H9 (cell line): ENCODE data around the gene CEP170B. TPM values are rescaled to one million over a fixed set of nuclear protein-coding genes. Genes with fewer than 3 reads are reported as not detected.
"Not testable (repeated sequence)": the region's sequence is repeated elsewhere in the genome, so short reads cannot be mapped to it uniquely, and the experiment has no call there.

Experiments used
- DNase-seq: peaks from one replicate; pipeline ENCODE4 v3.0.0-alpha.2; 2017
- H2AFZ ChIP-seq: one replicate; pipeline ENCODE4 v1.6.1; 2013; ENCODE audit warnings: mild to moderate bottlenecking, low read length, control low read depth, moderate library complexity
- H2AK5ac ChIP-seq: 2 replicates; pipeline ENCODE4 v1.6.1; 2013; ENCODE audit warnings: low read length, control low read depth, mixed read lengths; ENCODE audit not compliant: insufficient read length
- H2BK120ac ChIP-seq: one replicate; pipeline ENCODE4 v1.6.1; 2013; ENCODE audit warnings: low read depth, mild to moderate bottlenecking, low read length, control low read depth, inconsistent platforms; ENCODE audit not compliant: poor library complexity, severe bottlenecking
- H2BK12ac ChIP-seq: 2 replicates; pipeline ENCODE4 v1.6.1; 2013; ENCODE audit warnings: low read length, control low read depth, mixed read lengths, low read depth; ENCODE audit not compliant: insufficient read length
- H2BK15ac ChIP-seq: 2 replicates; pipeline ENCODE4 v1.6.1; 2013; ENCODE audit warnings: low read depth, low read length, control low read depth
- H2BK20ac ChIP-seq: one replicate; pipeline ENCODE4 v1.6.1; 2013; ENCODE audit warnings: low read depth, mild to moderate bottlenecking, low read length, control low read depth, inconsistent platforms; ENCODE audit not compliant: poor library complexity, severe bottlenecking
- H2BK5ac ChIP-seq: 2 replicates; pipeline ENCODE4 v1.6.1; 2013; ENCODE audit warnings: low read length, control low read depth, mixed read lengths; ENCODE audit not compliant: insufficient read length
- H3K14ac ChIP-seq: 2 replicates; pipeline ENCODE4 v1.6.1; 2013; ENCODE audit warnings: low read length, control low read depth; ENCODE audit not compliant: insufficient read depth
- H3K18ac ChIP-seq: 2 replicates; pipeline ENCODE4 v1.6.1; 2013; ENCODE audit warnings: low read depth, mild to moderate bottlenecking, mixed read lengths, low read length, control low read depth; ENCODE audit not compliant: insufficient read length
- H3K23ac ChIP-seq: 2 replicates; pipeline ENCODE4 v1.6.1; 2013; ENCODE audit warnings: low read length, control low read depth, mixed read lengths, low read depth; ENCODE audit not compliant: insufficient read length
- H3K23me2 ChIP-seq: 2 replicates; pipeline ENCODE4 v1.6.1; 2013; ENCODE audit warnings: low read depth, mild to moderate bottlenecking, mixed read lengths, low read length, control low read depth; ENCODE audit not compliant: insufficient read length, poor library complexity, severe bottlenecking
- H3K27ac ChIP-seq: 2 replicates; pipeline ENCODE4 v1.5.1; 2013; ENCODE audit warnings: low read length, control low read depth, mixed read lengths, low read depth; ENCODE audit not compliant: insufficient read length
- H3K27me3 ChIP-seq: 2 replicates; pipeline ENCODE4 v1.6.1; 2013; ENCODE audit warnings: low read length, control low read depth, inconsistent platforms; ENCODE audit not compliant: insufficient read depth
- H3K4ac ChIP-seq: 2 replicates; pipeline ENCODE4 v1.6.1; 2013; ENCODE audit warnings: low read depth, mild to moderate bottlenecking, control low read depth, inconsistent platforms, low read length, moderate library complexity
- H3K4me1 ChIP-seq: 2 replicates; pipeline ENCODE4 v1.6.1; 2013; ENCODE audit warnings: low read length, control low read depth, inconsistent platforms; ENCODE audit not compliant: insufficient read depth
- H3K4me2 ChIP-seq: 2 replicates; pipeline ENCODE4 v1.6.1; 2013; ENCODE audit warnings: low read length, control low read depth, mixed read lengths; ENCODE audit not compliant: insufficient read length, insufficient read depth
- H3K56ac ChIP-seq: 2 replicates; pipeline ENCODE4 v1.6.1; 2013; ENCODE audit warnings: low read depth, mild to moderate bottlenecking, mixed read lengths, low read length, control low read depth; ENCODE audit not compliant: insufficient read length
- H3K79me1 ChIP-seq: 2 replicates; pipeline ENCODE4 v1.6.1; 2013; ENCODE audit warnings: low read depth, mild to moderate bottlenecking, moderate library complexity, low read length, control low read depth, inconsistent platforms; ENCODE audit not compliant: insufficient read depth, poor library complexity, severe bottlenecking
- H3K79me2 ChIP-seq: 2 replicates; pipeline ENCODE4 v1.6.1; 2013; ENCODE audit warnings: low read length, control low read depth, inconsistent platforms; ENCODE audit not compliant: insufficient read depth
- H3K9ac ChIP-seq: 2 replicates; pipeline ENCODE4 v1.6.1; 2013; ENCODE audit warnings: low read length, control low read depth, mixed read lengths; ENCODE audit not compliant: insufficient read length; ENCODE audit errors: extremely low read depth
- H3K9me3 ChIP-seq: one replicate; pipeline ENCODE4 v1.6.1; 2013; ENCODE audit warnings: low read depth, low read length, inconsistent platforms; ENCODE audit not compliant: control insufficient read depth
- H3T11ph ChIP-seq: one replicate; pipeline ENCODE4 v1.6.1; 2013; ENCODE audit warnings: mild to moderate bottlenecking, low read length, control low read depth, inconsistent platforms
- H4K20me1 ChIP-seq: one replicate; pipeline ENCODE4 v1.6.1; 2013; ENCODE audit not compliant: control insufficient read depth, insufficient read length, insufficient read depth
- H4K5ac ChIP-seq: 2 replicates; pipeline ENCODE4 v1.6.1; 2013; ENCODE audit warnings: low read depth, mild to moderate bottlenecking, mixed read lengths, low read length, control low read depth; ENCODE audit not compliant: insufficient read length
- H4K8ac ChIP-seq: replicated peaks from 2 replicates; pipeline ENCODE4 v1.6.1; 2013; ENCODE audit warnings: low read length, control low read depth, mixed read lengths, low read depth; ENCODE audit not compliant: insufficient read length
- H4K91ac ChIP-seq: 2 replicates; pipeline ENCODE4 v1.6.1; 2013; ENCODE audit warnings: low read depth, mild to moderate bottlenecking, moderate library complexity, mixed read lengths, low read length, control low read depth; ENCODE audit not compliant: insufficient read length
- H3K27ac Mint-ChIP-seq, 3 experiments: 2 replicates in 2 of 3; 3 replicates in 1 of 3; pipeline ENCODE4 v1.8.0; 2020 to 2021; ENCODE audit warnings: mixed read lengths in 3 of 3, mild to moderate bottlenecking in 1 of 3, moderate library complexity in 1 of 3
- H3K27me3 Mint-ChIP-seq: 2 replicates; pipeline ENCODE4 v1.8.0; 2021; ENCODE audit warnings: low read depth, mild to moderate bottlenecking, moderate library complexity, mixed read lengths
- H3K36me3 Mint-ChIP-seq, 3 experiments: 2 replicates in 2 of 3; 3 replicates in 1 of 3; pipeline ENCODE4 v1.8.0; 2020 to 2021; ENCODE audit warnings: low read depth in 3 of 3, mixed read lengths in 3 of 3; ENCODE audit not compliant: insufficient read depth in 1 of 3
- H3K4me1 Mint-ChIP-seq, 2 experiments: 2 replicates each; pipeline ENCODE4 v1.8.0; 2020; ENCODE audit warnings: mixed read lengths in 2 of 2
- H3K4me3 Mint-ChIP-seq, 2 experiments: 2 replicates in 1 of 2; 3 replicates in 1 of 2; pipeline ENCODE4 v1.8.0; 2020 to 2021; ENCODE audit warnings: mild to moderate bottlenecking in 2 of 2, mixed read lengths in 2 of 2, moderate library complexity in 1 of 2
- H3K9me3 Mint-ChIP-seq, 2 experiments: 2 replicates in 1 of 2; 3 replicates in 1 of 2; pipeline ENCODE4 v1.8.0; 2020; ENCODE audit warnings: mild to moderate bottlenecking in 2 of 2, mixed read lengths in 2 of 2, moderate library complexity in 1 of 2
- WGBS: extraction: QIAGEN DNeasy Blood & Tissue Kit; methylation state at CpG from one replicate; pipeline ENCODE4 v1.1.7; 2013; ENCODE audit warnings: missing lambda C conversion rate, low lambda C conversion rate, mixed read lengths; ENCODE audit not compliant: insufficient read length; ENCODE audit errors: extremely low coverage; 5-methylcytosine and 5-hydroxymethylcytosine counted together
- total RNA-seq: library from RNA; stranded (reverse); gene quantifications from 2 replicates; pipeline ENCODE4 v1.2.1, GENCODE V29; 2021
- TF ChIP-seq, protein P1 (sequence below): fragments of 200-600 bp; sonication (generic); conservative IDR thresholded peaks from 3 replicates; pipeline ENCODE4 v1.8.0; 2021; ENCODE audit warnings: antibody characterized with exemption, mild to moderate bottlenecking

CEP170B gene
- total RNA-seq, 1 experiment from 2014 or later = 28.8 TPM

- peaks cover 4 to 17% (median 14%) of the 10 kb centered on the region in 3 experiments; a peak in 5 of 7 replicates for H3K36me3 Mint-ChIP-seq
- no peaks in the 10 kb centered on the region for H3K27me3 Mint-ChIP-seq
- H3K4me1 Mint-ChIP-seq = peaks cover 0 to 5% of the 10 kb centered on the region in 2 experiments; a peak in 1 of 4 replicates
- no peak overlapping the region for H3K4me2 ChIP-seq
- no peak overlapping the region for H2BK20ac ChIP-seq
- H3K4me1 ChIP-seq = no peaks in the 10 kb centered on the region
- H3K18ac ChIP-seq = no peak overlapping the region
- H3K23me2 ChIP-seq = no peaks in the 10 kb centered on the region
- no peak overlapping the region for H4K91ac ChIP-seq
- no peaks in the 10 kb centered on the region for H3K79me1 ChIP-seq
- H2BK120ac ChIP-seq = no peak overlapping the region
- H2BK15ac ChIP-seq = no peak overlapping the region
- H2BK5ac ChIP-seq = no peak overlapping the region
- no peak overlapping the region for H2AFZ ChIP-seq
- no peaks in the 10 kb centered on the region for H4K20me1 ChIP-seq
- H3K4ac ChIP-seq = no peak overlapping the region
- TF ChIP-seq, protein P1, sequence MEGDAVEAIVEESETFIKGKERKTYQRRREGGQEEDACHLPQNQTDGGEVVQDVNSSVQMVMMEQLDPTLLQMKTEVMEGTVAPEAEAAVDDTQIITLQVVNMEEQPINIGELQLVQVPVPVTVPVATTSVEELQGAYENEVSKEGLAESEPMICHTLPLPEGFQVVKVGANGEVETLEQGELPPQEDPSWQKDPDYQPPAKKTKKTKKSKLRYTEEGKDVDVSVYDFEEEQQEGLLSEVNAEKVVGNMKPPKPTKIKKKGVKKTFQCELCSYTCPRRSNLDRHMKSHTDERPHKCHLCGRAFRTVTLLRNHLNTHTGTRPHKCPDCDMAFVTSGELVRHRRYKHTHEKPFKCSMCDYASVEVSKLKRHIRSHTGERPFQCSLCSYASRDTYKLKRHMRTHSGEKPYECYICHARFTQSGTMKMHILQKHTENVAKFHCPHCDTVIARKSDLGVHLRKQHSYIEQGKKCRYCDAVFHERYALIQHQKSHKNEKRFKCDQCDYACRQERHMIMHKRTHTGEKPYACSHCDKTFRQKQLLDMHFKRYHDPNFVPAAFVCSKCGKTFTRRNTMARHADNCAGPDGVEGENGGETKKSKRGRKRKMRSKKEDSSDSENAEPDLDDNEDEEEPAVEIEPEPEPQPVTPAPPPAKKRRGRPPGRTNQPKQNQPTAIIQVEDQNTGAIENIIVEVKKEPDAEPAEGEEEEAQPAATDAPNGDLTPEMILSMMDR = no peak
- no peak overlapping the region for H3K56ac ChIP-seq
- DNase-seq = no peak
- H3T11ph ChIP-seq = no peak overlapping the region
- H4K8ac ChIP-seq = no peak overlapping the region
- no peak overlapping the region for H2AK5ac ChIP-seq
- no peak overlapping the region for H2BK12ac ChIP-seq
- no peak overlapping the region for H4K5ac ChIP-seq
- H3K9ac ChIP-seq = no peak overlapping the region
- H3K27ac ChIP-seq = no peak overlapping the region
- no peak overlapping the region for H3K23ac ChIP-seq
- H3K4me3 Mint-ChIP-seq = no peak overlapping the region
- no peak overlapping the region for H3K14ac ChIP-seq
- no peaks in the 10 kb centered on the region for H3K79me2 ChIP-seq
- WGBS = no CpG with 5 or more reads among the region's 49 CpGs
- no peaks in the 10 kb centered on the region for H3K9me3 ChIP-seq
- H3K27ac Mint-ChIP-seq = no peak overlapping the region
- no peaks in the 10 kb centered on the region for H3K9me3 Mint-ChIP-seq
- H3K27me3 ChIP-seq = no peaks in the 10 kb centered on the region
Observed at GRCh38 chr14:104883681-104884361, 18.8 kb downstream of the CEP170B start.

DNA sequence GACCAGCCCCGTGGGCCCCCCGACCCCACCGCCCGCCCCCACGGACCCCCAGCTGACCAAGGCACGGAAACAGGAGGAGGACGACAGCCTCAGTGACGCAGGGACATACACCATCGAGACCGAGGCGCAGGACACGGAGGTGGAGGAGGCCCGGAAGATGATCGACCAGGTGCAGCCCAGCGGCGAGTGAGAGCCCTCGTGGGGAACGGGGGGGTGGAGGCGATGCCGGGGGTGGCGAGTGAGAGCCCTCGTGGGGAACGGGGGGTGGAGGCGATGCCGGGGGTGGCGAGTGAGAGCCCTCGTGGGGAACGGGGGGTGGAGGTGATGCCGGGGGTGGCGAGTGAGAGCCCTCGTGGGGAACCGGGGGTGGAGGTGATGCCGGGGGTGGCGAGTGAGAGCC lies 19.3 kb downstream of the CEP170B start:
- not testable (repeated sequence) for H2BK12ac ChIP-seq, H3K27me3 ChIP-seq, H3K4me3 Mint-ChIP-seq, H3K14ac ChIP-seq, H2BK20ac ChIP-seq, H3K27me3 Mint-ChIP-seq, H3K23me2 ChIP-seq, H3K4me1 Mint-ChIP-seq, H2BK120ac ChIP-seq, H4K8ac ChIP-seq, H3T11ph ChIP-seq, H3K4me2 ChIP-seq, H3K4me1 ChIP-seq, H2AK5ac ChIP-seq, H3K9me3 Mint-ChIP-seq, H2AFZ ChIP-seq, H3K27ac Mint-ChIP-seq, H2BK15ac ChIP-seq, H3K79me1 ChIP-seq, H3K23ac ChIP-seq, H4K91ac ChIP-seq, H2BK5ac ChIP-seq, H3K18ac ChIP-seq, H3K79me2 ChIP-seq, H3K27ac ChIP-seq, H3K9ac ChIP-seq, H3K4ac ChIP-seq, H3K9me3 ChIP-seq, H4K5ac ChIP-seq, H3K56ac ChIP-seq, H4K20me1 ChIP-seq, DNase-seq
- H3K36me3 Mint-ChIP-seq = peaks cover 4 to 15% (median 14%) of the 10 kb centered on the region in 3 experiments; a peak in 5 of 7 replicates
- no CpG with 5 or more reads among the region's 34 CpGs for WGBS
